Measurements from ENCODE around the gene THBD.

DNA sequence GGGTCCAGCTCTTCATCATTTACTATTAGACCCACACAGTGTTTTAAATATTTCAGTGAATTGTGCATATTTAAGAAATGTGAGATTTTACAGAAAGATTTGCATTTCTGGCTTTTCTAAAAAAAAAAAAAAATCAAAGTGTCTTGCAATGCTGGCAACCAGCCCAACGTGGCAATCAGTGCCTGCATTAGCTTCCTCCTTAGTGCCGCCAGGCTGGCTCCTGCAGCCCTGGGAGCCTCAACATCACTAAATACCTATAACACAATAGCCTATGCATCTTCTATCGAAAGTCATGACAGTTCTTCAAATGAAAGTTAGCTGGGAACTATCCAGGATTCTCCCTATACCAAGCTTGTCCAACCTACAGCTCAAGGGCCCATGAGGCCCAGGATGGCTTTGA is 46.0 kb upstream of the THBD start:
- no peak for TF ChIP-seq EZH2 (IDR thresholded peaks at IDR 0.05; ENCODE audit: borderline replicate concordance)
- TF ChIP-seq, protein P1, sequence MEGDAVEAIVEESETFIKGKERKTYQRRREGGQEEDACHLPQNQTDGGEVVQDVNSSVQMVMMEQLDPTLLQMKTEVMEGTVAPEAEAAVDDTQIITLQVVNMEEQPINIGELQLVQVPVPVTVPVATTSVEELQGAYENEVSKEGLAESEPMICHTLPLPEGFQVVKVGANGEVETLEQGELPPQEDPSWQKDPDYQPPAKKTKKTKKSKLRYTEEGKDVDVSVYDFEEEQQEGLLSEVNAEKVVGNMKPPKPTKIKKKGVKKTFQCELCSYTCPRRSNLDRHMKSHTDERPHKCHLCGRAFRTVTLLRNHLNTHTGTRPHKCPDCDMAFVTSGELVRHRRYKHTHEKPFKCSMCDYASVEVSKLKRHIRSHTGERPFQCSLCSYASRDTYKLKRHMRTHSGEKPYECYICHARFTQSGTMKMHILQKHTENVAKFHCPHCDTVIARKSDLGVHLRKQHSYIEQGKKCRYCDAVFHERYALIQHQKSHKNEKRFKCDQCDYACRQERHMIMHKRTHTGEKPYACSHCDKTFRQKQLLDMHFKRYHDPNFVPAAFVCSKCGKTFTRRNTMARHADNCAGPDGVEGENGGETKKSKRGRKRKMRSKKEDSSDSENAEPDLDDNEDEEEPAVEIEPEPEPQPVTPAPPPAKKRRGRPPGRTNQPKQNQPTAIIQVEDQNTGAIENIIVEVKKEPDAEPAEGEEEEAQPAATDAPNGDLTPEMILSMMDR (IDR thresholded peaks at IDR 0.05; ENCODE audit: poor library complexity) = no peak
